H1 (cell line): ENCODE results near the gene NKG7. TPM values are rescaled to one million over a fixed set of nuclear protein-coding genes. Genes with fewer than 3 reads are reported as not detected.

Experiments
- CTCF ChIA-PET: fragments of 300-600 bp; sonication (Branson Sonifier 250); formaldehyde crosslinking; loops from one replicate; lab custom pipeline; 2021; ENCODE audit not compliant: partially characterized antibody; lab: Charles Lee
- POLR2A ChIA-PET: fragments of 300-600 bp; sonication (Branson Sonifier 250); formaldehyde crosslinking; loops from one replicate; lab custom pipeline; 2021; ENCODE audit warnings: inconsistent platforms; ENCODE audit not compliant: partially characterized antibody; lab: Charles Lee
- DNase-seq, 2 experiments: peaks; one replicate each; pipeline versions ENCODE4 v3.0.0 to v3.0.0-alpha.2; 2010 to 2022; ENCODE audit warnings: low spot score in 2 of 2, low read depth in 1 of 2, mixed read lengths in 1 of 2
- FAIRE-seq: peaks from 2 replicates; lab custom pipeline; 2011; peaks lifted over from hg19 to GRCh38; lab: Jason Lieb, UNC
- H2AFZ ChIP-seq: 2 replicates; pipeline ENCODE4 v1.8.1; 2012; ENCODE audit warnings: low read length, inconsistent platforms
- H2AK5ac ChIP-seq: 2 replicates; pipeline ENCODE4 v1.6.1; 2013; ENCODE audit warnings: low read depth, low read length
- H2BK120ac ChIP-seq: replicated peaks from 2 replicates; pipeline ENCODE3; 2013; ENCODE audit warnings: low read depth, low read length, inconsistent platforms
- H2BK12ac ChIP-seq: 2 replicates; pipeline ENCODE4 v1.6.1; 2013; ENCODE audit warnings: low read depth, low read length
- H2BK15ac ChIP-seq: 2 replicates; pipeline ENCODE4 v1.6.1; 2013; ENCODE audit warnings: low read length
- H2BK20ac ChIP-seq: 2 replicates; pipeline ENCODE4 v1.6.1; 2013; ENCODE audit warnings: low read length
- H2BK5ac ChIP-seq: 2 replicates; pipeline ENCODE4 v1.6.1; 2013; ENCODE audit warnings: low read depth, low read length
- H3K14ac ChIP-seq: 2 replicates; pipeline ENCODE4 v1.6.1; 2013; ENCODE audit warnings: inconsistent platforms; ENCODE audit not compliant: insufficient read length
- H3K18ac ChIP-seq: 2 replicates; pipeline ENCODE4 v1.6.1; 2013; ENCODE audit warnings: low read length; ENCODE audit errors: extremely low read depth
- H3K23ac ChIP-seq: 2 replicates; pipeline ENCODE4 v1.6.1; 2013; ENCODE audit warnings: inconsistent platforms; ENCODE audit not compliant: insufficient read length
- H3K23me2 ChIP-seq: 2 replicates; pipeline ENCODE4 v1.6.1; 2013; ENCODE audit warnings: low read depth, low read length
- H3K27ac ChIP-seq: 2 replicates; pipeline ENCODE4 v1.6.1; 2011; ENCODE audit warnings: low read depth, low read length, inconsistent platforms
- H3K27me3 ChIP-seq, 4 experiments: replicated peaks in 1 of 4; 1 replicate in 1 of 4; 2 replicates in 3 of 4; pipeline versions ENCODE4 v1.6.1 to v1.8.1; 2011 to 2013; ENCODE audit warnings: low read length in 3 of 4, mild to moderate bottlenecking in 3 of 4, inconsistent platforms in 2 of 4, mixed read lengths in 2 of 4, moderate library complexity in 1 of 4; ENCODE audit not compliant: control insufficient read depth in 3 of 4, insufficient read depth in 3 of 4; ENCODE audit errors: extremely low read depth in 1 of 4
- H3K36me3 ChIP-seq, 4 experiments: 2 replicates each; pipeline versions ENCODE4 v1.6.1 to v1.8.1; 2011 to 2013; ENCODE audit warnings: mild to moderate bottlenecking in 4 of 4, low read length in 3 of 4, moderate library complexity in 2 of 4, control low read depth in 1 of 4, inconsistent platforms in 1 of 4; ENCODE audit not compliant: insufficient read depth in 4 of 4, control insufficient read depth in 2 of 4
- H3K4ac ChIP-seq: replicated peaks from 2 replicates; pipeline ENCODE3; 2013; ENCODE audit warnings: low read length, low read depth, mixed read lengths, inconsistent platforms; ENCODE audit not compliant: insufficient read length
- H3K4me1 ChIP-seq, 4 experiments: replicated peaks in 1 of 4; 1 replicate in 1 of 4; 2 replicates in 3 of 4; pipeline versions ENCODE4 v1.6.1 to v1.8.1; 2011 to 2013; ENCODE audit warnings: low read length in 3 of 4, inconsistent platforms in 2 of 4, mixed read lengths in 1 of 4; ENCODE audit not compliant: insufficient read depth in 4 of 4, control insufficient read depth in 3 of 4
- H3K4me2 ChIP-seq, 2 experiments: 2 replicates each; pipeline versions ENCODE4 v1.6.1 to v1.8.1; 2011 to 2013; ENCODE audit warnings: low read depth in 2 of 2, low read length in 2 of 2, control low read depth in 1 of 2, inconsistent platforms in 1 of 2, mild to moderate bottlenecking in 1 of 2; ENCODE audit not compliant: insufficient read depth in 1 of 2
- H3K4me3 ChIP-seq, 4 experiments: fragments of 200-600, 300-600 bp in 1 of 4; sonication (generic), shearing (Covaris generic), sonication (Bioruptor Twin) in 1 of 4; 2 replicates each; pipeline versions ENCODE4 v1.5.1 to v1.8.1; 2011 to 2016; ENCODE audit warnings: low read length in 4 of 4, low read depth in 3 of 4, control low read depth in 2 of 4, inconsistent platforms in 2 of 4, mild to moderate bottlenecking in 2 of 4, mixed read lengths in 1 of 4, moderate library complexity in 1 of 4; ENCODE audit not compliant: insufficient read depth in 2 of 4; ENCODE audit errors: extremely low read depth in 1 of 4
- H3K56ac ChIP-seq: replicated peaks from 2 replicates; pipeline ENCODE3; 2013; ENCODE audit warnings: low read depth, mild to moderate bottlenecking, mixed read lengths, low read length, inconsistent platforms; ENCODE audit not compliant: insufficient read length
- H3K79me1 ChIP-seq: 2 replicates; pipeline ENCODE4 v1.6.1; 2013; ENCODE audit warnings: low read depth, low read length, control low read depth
- H3K79me2 ChIP-seq, 2 experiments: 2 replicates each; pipeline versions ENCODE4 v1.6.1 to v1.8.1; 2012 to 2013; ENCODE audit warnings: low read length in 2 of 2, mild to moderate bottlenecking in 2 of 2, inconsistent platforms in 1 of 2; ENCODE audit not compliant: insufficient read depth in 2 of 2, control insufficient read depth in 1 of 2
- H3K9ac ChIP-seq, 4 experiments: replicated peaks in 1 of 4; 1 replicate in 1 of 4; 2 replicates in 3 of 4; pipeline versions ENCODE4 v1.6.1 to v1.8.1; 2011 to 2013; ENCODE audit warnings: low read depth in 3 of 4, low read length in 3 of 4, control low read depth in 2 of 4, mild to moderate bottlenecking in 2 of 4, moderate library complexity in 2 of 4, inconsistent platforms in 1 of 4; ENCODE audit errors: extremely low read depth in 1 of 4
- H3K9me3 ChIP-seq, 2 experiments: 2 replicates each; pipeline versions ENCODE4 v1.6.1 to v1.8.1; 2012 to 2013; ENCODE audit warnings: mild to moderate bottlenecking in 2 of 2, moderate library complexity in 2 of 2, control low read depth in 1 of 2, inconsistent platforms in 1 of 2, low read depth in 1 of 2, low read length in 1 of 2, mixed read lengths in 1 of 2; ENCODE audit not compliant: insufficient read depth in 2 of 2
- H4K20me1 ChIP-seq, 2 experiments: replicated peaks in 1 of 2; 2 replicates each; pipeline versions ENCODE3 to v1.8.1; 2011 to 2013; ENCODE audit warnings: inconsistent platforms in 2 of 2, low read length in 2 of 2, mild to moderate bottlenecking in 1 of 2; ENCODE audit not compliant: insufficient read depth in 2 of 2, control insufficient read depth in 1 of 2
- H4K5ac ChIP-seq: 2 replicates; pipeline ENCODE4 v1.6.1; 2013; ENCODE audit warnings: low read length, low read depth, mixed read lengths, inconsistent platforms; ENCODE audit not compliant: insufficient read length
- H4K8ac ChIP-seq: 2 replicates; pipeline ENCODE4 v1.8.0; 2013; ENCODE audit warnings: mild to moderate bottlenecking, moderate library complexity, low read length, inconsistent platforms; ENCODE audit not compliant: insufficient read depth; ENCODE audit errors: extremely low read depth
- H4K91ac ChIP-seq: replicated peaks from 2 replicates; pipeline ENCODE3; 2013; ENCODE audit warnings: low read length, mixed read lengths, inconsistent platforms; ENCODE audit not compliant: insufficient read length
- RAD21 ChIP-seq, 2 experiments: IDR thresholded peaks in 1 of 2; conservative IDR thresholded peaks in 1 of 2; 2 replicates each; pipeline ENCODE4 v1.6.1; 2011; ENCODE audit warnings: low read depth in 2 of 2, low read length in 2 of 2, improper control_type of control experiment in 1 of 2, inconsistent platforms in 1 of 2, mild to moderate bottlenecking in 1 of 2, moderate library complexity in 1 of 2
- SP1 ChIP-seq: IDR thresholded peaks from 2 replicates; pipeline ENCODE4 v1.6.1; 2011; ENCODE audit warnings: low read depth, low read length
- WGBS, 2 experiments: shearing (Covaris generic) in 1 of 2; methylation state at CpG; one replicate each; pipeline versions ENCODE4 v1.1.6 to v1.1.7; 2013 to 2015; ENCODE audit warnings: low lambda C conversion rate in 2 of 2, mixed read lengths in 2 of 2, inconsistent platforms in 1 of 2, low coverage in 1 of 2, missing lambda C conversion rate in 1 of 2; ENCODE audit not compliant: insufficient replicate concordance in 2 of 2, insufficient coverage in 1 of 2, insufficient read length in 1 of 2; ENCODE audit errors: extremely low coverage in 1 of 2, missing lambda C conversion rate in 1 of 2; 5-methylcytosine and 5-hydroxymethylcytosine counted together
- polyA plus RNA-seq, 7 experiments: library from polyadenylated mRNA; depleted of rRNA in 3 of 7; stranded (reverse) in 5 of 7; unstranded in 2 of 7; fragments of >200 nt in 5 of 7; fragments of 200-250 nt in 2 of 7; gene quantifications; 1 replicate in 5 of 7; 2 replicates in 1 of 7; 4 replicates in 1 of 7; pipeline versions ENCODE4 v1.2.1 to v1.2.3, GENCODE V29; 2011 to 2013; ENCODE audit warnings: missing spikeins in 2 of 7, mixed read lengths in 2 of 7
- total RNA-seq: library from RNA; stranded (reverse); fragmentation: NEBNext Ultra II Directional; extraction: Animal tissue kit (Norgen Biotek cat#: 25700); gene quantifications from 2 replicates; pipeline ENCODE4 v1.2.1, GENCODE V29; 2021
- TF ChIP-seq, protein P1 (sequence below), 3 experiments: IDR thresholded peaks; 1 replicate in 2 of 3; 2 replicates in 1 of 3; pipeline versions ENCODE4 v1.5.1 to v1.6.1; 2011; ENCODE audit warnings: low read length in 3 of 3, mild to moderate bottlenecking in 3 of 3, inconsistent platforms in 2 of 3, low read depth in 1 of 3, moderate library complexity in 1 of 3; ENCODE audit not compliant: insufficient read depth in 1 of 3; ENCODE audit errors: control extremely low read depth in 1 of 3

NKG7 gene
- total and polyA plus RNA-seq, 2 of the 8 experiments (the other 6 are each of a cell fraction or from before 2014, with no cell fraction given): not detected

- Histone ChIP-seq H3K9ac (no peak overlapping the region), H3K23ac (no peak overlapping the region), H4K8ac (no peak overlapping the region), H2BK15ac (no peak overlapping the region), H3K23me2 (peaks cover 2% of the 10 kb centered on the region; the same call in 1 of the 2 replicates), H3K27me3 (no peaks in the 10 kb centered on the region), H2BK120ac (no peak overlapping the region), H2BK5ac (0 out of 2 replicates have a peak overlapping the region, but pooled peaks have one; percentile 32), H2BK12ac (no peak overlapping the region), H4K20me1 (no peaks in the 10 kb centered on the region), H3K36me3 (peaks cover 0 to 7% (median 2%) of the 10 kb centered on the region in 4 experiments; a peak in 2 of 8 replicates), H3K4me2 (no peak overlapping the region), H3K4me1 (peaks cover 0 to 13% (median 4%) of the 10 kb centered on the region in 4 experiments; a peak in 6 of 7 replicates), H3K79me2 (no peaks in the 10 kb centered on the region), H3K27ac (no peak overlapping the region), H2BK20ac (no peak overlapping the region), H3K4ac (no peak overlapping the region), H3K18ac (no peak overlapping the region; the same call in 1 of the 2 replicates), H2AFZ (no peak overlapping the region), H3K14ac (no peak overlapping the region), H3K56ac (no peak overlapping the region), H3K9me3 (peaks cover 9 to 18% of the 10 kb centered on the region in 2 experiments; a peak in 3 of 4 replicates), H4K91ac (no peak overlapping the region), H3K79me1 (no peaks in the 10 kb centered on the region), H2AK5ac (no peak overlapping the region), H4K5ac (no peak overlapping the region), H3K4me3 (no peak overlapping the region)
- ChIA-PET CTCF (interaction anchor here (0.6 to 7.5 kb wide), 21 partner anchors 11 to 576 kb away, joined by 3 to 74 read pairs (median 4); partner anchors contain the start of genes CLDND2, SIGLEC10 and VSIG10L), POLR2A (interaction anchor here (1.0 to 2.1 kb wide), 3 partner anchors 10 to 42 kb away, joined by 3 to 9 read pairs (median 4); partner anchors contain the start of genes ETFB and SIGLEC10)
- DNase-seq: no peak
- TF ChIP-seq RAD21 (IDR thresholded peaks at IDR 0.05 in 1 of 2, conservative IDR thresholded peaks at IDR 0.05 in 1 of 2; ENCODE audit: low read depth in 2 of 2, low read length in 2 of 2) (peak; percentile 54 to 69), SP1 (no peak)
- TF ChIP-seq, protein P1, sequence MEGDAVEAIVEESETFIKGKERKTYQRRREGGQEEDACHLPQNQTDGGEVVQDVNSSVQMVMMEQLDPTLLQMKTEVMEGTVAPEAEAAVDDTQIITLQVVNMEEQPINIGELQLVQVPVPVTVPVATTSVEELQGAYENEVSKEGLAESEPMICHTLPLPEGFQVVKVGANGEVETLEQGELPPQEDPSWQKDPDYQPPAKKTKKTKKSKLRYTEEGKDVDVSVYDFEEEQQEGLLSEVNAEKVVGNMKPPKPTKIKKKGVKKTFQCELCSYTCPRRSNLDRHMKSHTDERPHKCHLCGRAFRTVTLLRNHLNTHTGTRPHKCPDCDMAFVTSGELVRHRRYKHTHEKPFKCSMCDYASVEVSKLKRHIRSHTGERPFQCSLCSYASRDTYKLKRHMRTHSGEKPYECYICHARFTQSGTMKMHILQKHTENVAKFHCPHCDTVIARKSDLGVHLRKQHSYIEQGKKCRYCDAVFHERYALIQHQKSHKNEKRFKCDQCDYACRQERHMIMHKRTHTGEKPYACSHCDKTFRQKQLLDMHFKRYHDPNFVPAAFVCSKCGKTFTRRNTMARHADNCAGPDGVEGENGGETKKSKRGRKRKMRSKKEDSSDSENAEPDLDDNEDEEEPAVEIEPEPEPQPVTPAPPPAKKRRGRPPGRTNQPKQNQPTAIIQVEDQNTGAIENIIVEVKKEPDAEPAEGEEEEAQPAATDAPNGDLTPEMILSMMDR (IDR thresholded peaks at IDR 0.05; ENCODE audit: control extremely low read depth in 1 of 3, insufficient read depth in 1 of 3, low read depth in 1 of 3, low read length in 3 of 3): peak; percentile 7 to 77 (median 64)
- WGBS, 2 experiments: 56% methylated on average over 6 of the region's 6 CpGs; no CpG with 5 or more reads in 1 of the 2 experiments
- FAIRE-seq: no peak
Measured at GRCh38 chr19:51407511-51408131, 35.2 kb upstream of the NKG7 start.
